GM12878 (cell line): ENCODE data around the gene KRT4.

Experiments
- BCL11A ChIP-seq: IDR thresholded peaks from 2 replicates; pipeline ENCODE4 v1.6.1; 2011; ENCODE audit warnings: low read depth, low read length
- BCL3 ChIP-seq: IDR thresholded peaks from 2 replicates; pipeline ENCODE4 v1.6.1; 2011; ENCODE audit warnings: borderline replicate concordance, low read depth, mild to moderate bottlenecking, moderate library complexity, low read length; ENCODE audit not compliant: insufficient read depth, poor library complexity, severe bottlenecking
- MYC ChIP-seq: IDR thresholded peaks from 2 replicates; pipeline ENCODE4 v1.6.1; 2011; ENCODE audit warnings: mild to moderate bottlenecking, low read length, moderate library complexity, inconsistent platforms; ENCODE audit not compliant: insufficient read depth, insufficient replicate concordance, insufficient read length, severe bottlenecking
- NFYB ChIP-seq: IDR thresholded peaks from 2 replicates; pipeline ENCODE4 v1.6.1; 2011; ENCODE audit warnings: low read depth, mild to moderate bottlenecking, low read length, improper control_type of control experiment, moderate library complexity; ENCODE audit not compliant: insufficient read depth
- POLR2AphosphoS2 ChIP-seq: IDR thresholded peaks from 2 replicates; pipeline ENCODE4 v1.6.1; 2011; ENCODE audit warnings: low read depth, mild to moderate bottlenecking, low read length, improper control_type of control experiment, moderate library complexity
- WRNIP1 ChIP-seq: IDR thresholded peaks from 2 replicates; pipeline ENCODE4 v1.6.1; 2011; ENCODE audit warnings: low read depth, low read length, improper control_type of control experiment, borderline replicate concordance
- TF ChIP-seq, protein P1 (sequence below): IDR thresholded peaks from 2 replicates; pipeline ENCODE4 v1.6.1; 2011; ENCODE audit warnings: low read depth, low read length, improper control_type of control experiment, borderline replicate concordance
- TF ChIP-seq, protein P2 (sequence below), 3 experiments: IDR thresholded peaks in 2 of 3; conservative IDR thresholded peaks in 1 of 3; 2 replicates each; pipeline ENCODE4 v1.5.1; 2011; ENCODE audit warnings: low read depth in 3 of 3, low read length in 3 of 3, mild to moderate bottlenecking in 3 of 3, control low read depth in 2 of 3, moderate library complexity in 2 of 3, inconsistent platforms in 1 of 3, mixed read lengths in 1 of 3; ENCODE audit not compliant: control insufficient read depth in 2 of 3, insufficient read depth in 1 of 3; ENCODE audit errors: extremely low read depth in 1 of 3

GRCh38 chr12:52832451-52832850 is 18.5 kb upstream of the KRT4 start:
- TF ChIP-seq POLR2AphosphoS2 (no peak), NFYB (no peak), BCL3 (no peak), BCL11A (no peak), WRNIP1 (no peak), MYC (no peak)
- TF ChIP-seq, protein P1, sequence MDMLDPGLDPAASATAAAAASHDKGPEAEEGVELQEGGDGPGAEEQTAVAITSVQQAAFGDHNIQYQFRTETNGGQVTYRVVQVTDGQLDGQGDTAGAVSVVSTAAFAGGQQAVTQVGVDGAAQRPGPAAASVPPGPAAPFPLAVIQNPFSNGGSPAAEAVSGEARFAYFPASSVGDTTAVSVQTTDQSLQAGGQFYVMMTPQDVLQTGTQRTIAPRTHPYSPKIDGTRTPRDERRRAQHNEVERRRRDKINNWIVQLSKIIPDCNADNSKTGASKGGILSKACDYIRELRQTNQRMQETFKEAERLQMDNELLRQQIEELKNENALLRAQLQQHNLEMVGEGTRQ: no peak
- TF ChIP-seq, protein P2, sequence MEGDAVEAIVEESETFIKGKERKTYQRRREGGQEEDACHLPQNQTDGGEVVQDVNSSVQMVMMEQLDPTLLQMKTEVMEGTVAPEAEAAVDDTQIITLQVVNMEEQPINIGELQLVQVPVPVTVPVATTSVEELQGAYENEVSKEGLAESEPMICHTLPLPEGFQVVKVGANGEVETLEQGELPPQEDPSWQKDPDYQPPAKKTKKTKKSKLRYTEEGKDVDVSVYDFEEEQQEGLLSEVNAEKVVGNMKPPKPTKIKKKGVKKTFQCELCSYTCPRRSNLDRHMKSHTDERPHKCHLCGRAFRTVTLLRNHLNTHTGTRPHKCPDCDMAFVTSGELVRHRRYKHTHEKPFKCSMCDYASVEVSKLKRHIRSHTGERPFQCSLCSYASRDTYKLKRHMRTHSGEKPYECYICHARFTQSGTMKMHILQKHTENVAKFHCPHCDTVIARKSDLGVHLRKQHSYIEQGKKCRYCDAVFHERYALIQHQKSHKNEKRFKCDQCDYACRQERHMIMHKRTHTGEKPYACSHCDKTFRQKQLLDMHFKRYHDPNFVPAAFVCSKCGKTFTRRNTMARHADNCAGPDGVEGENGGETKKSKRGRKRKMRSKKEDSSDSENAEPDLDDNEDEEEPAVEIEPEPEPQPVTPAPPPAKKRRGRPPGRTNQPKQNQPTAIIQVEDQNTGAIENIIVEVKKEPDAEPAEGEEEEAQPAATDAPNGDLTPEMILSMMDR (IDR thresholded peaks at IDR 0.05 in 2 of 3, conservative IDR thresholded peaks at IDR 0.05 in 1 of 3; ENCODE audit: control insufficient read depth in 2 of 3, extremely low read depth in 1 of 3, insufficient read depth in 1 of 3, low read depth in 3 of 3, low read length in 3 of 3): no peak
